ENCODE data around the gene PLXND1. TPM values are rescaled to one million over a fixed set of nuclear protein-coding genes. Genes with fewer than 3 reads are reported as not detected.

The PLXND1 gene
- total RNA-seq, 1 donor from 2014 or later = 1,753 TPM

DNA sequence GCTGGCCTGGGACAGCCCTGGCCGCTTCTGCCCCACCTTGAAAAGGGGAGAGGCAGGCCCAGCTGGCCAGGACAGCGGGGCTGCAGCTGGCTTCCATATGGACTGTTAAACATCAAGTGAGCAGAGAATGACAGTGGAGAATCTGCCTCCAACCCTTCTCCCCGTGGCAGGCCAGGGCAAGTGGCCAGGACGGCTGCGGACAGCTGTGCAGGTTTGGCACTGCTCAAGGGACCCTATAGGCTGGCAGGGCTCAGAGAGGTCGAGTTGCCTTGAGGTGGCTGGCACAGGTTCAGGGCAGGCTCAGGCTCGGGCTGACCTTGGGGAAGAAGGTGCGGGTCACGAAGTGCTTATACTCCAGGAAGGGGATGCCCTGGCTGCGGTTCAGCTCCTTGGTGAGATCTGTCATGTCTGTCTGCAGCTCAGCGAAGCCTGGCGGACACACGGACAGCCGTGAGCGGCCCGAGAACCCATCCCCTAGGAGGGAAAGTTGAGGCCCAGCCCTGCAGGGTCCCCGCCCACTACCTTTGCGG lies 39.2 kb downstream of the PLXND1 start:
- no peak overlapping the region for H3K4me3 Mint-ChIP-seq (ENCODE audit: unreplicated experiment)
- no peak overlapping the region for H3K27ac Mint-ChIP-seq (ENCODE audit: unreplicated experiment)
- H3K9me3 Mint-ChIP-seq (ENCODE audit: unreplicated experiment) = no peaks in the 10 kb centered on the region
- DNase-seq (ENCODE audit: low spot score) = no peak
- TF ChIP-seq, protein P1, sequence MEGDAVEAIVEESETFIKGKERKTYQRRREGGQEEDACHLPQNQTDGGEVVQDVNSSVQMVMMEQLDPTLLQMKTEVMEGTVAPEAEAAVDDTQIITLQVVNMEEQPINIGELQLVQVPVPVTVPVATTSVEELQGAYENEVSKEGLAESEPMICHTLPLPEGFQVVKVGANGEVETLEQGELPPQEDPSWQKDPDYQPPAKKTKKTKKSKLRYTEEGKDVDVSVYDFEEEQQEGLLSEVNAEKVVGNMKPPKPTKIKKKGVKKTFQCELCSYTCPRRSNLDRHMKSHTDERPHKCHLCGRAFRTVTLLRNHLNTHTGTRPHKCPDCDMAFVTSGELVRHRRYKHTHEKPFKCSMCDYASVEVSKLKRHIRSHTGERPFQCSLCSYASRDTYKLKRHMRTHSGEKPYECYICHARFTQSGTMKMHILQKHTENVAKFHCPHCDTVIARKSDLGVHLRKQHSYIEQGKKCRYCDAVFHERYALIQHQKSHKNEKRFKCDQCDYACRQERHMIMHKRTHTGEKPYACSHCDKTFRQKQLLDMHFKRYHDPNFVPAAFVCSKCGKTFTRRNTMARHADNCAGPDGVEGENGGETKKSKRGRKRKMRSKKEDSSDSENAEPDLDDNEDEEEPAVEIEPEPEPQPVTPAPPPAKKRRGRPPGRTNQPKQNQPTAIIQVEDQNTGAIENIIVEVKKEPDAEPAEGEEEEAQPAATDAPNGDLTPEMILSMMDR (IDR thresholded peaks at IDR 0.05; ENCODE audit: unreplicated experiment) = no peak
- H3K36me3 Mint-ChIP-seq (ENCODE audit: low read depth, unreplicated experiment) = peaks cover 55% of the 10 kb centered on the region
- H3K27me3 Mint-ChIP-seq (ENCODE audit: unreplicated experiment) = peaks cover 50% of the 10 kb centered on the region
- peaks cover 6% of the 10 kb centered on the region for H3K4me1 Mint-ChIP-seq (ENCODE audit: unreplicated experiment)

DNA sequence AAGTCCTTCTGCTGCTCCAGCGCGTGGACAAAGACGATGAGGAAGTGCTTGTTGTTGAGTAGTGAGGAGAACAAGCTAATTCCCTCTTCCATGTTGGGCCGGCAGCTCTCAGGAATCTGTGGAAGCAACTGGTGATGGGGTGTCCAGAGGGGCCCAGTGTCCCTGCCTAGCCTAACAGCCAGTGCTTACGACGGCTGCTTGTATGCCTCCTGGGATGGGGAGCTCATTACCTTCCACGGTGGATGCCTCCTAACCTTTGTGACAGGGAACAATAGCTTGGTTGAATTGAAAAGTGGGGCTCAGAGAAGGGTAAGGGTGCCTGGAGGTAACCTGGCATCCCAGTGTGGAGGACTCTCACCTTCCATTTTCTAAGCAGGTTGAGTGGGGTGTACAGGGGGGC lies 40.6 kb downstream of the PLXND1 start:
- TF ChIP-seq, protein P1 (IDR thresholded peaks at IDR 0.05; ENCODE audit: unreplicated experiment) = no peak
- Mint-ChIP-seq H3K27me3 (ENCODE audit: unreplicated experiment) (peaks cover 46% of the 10 kb centered on the region), H3K4me1 (ENCODE audit: unreplicated experiment) (peaks cover 4% of the 10 kb centered on the region), H3K9me3 (ENCODE audit: unreplicated experiment) (no peaks in the 10 kb centered on the region), H3K27ac (ENCODE audit: unreplicated experiment) (no peak overlapping the region), H3K36me3 (ENCODE audit: low read depth, unreplicated experiment) (peaks cover 51% of the 10 kb centered on the region), H3K4me3 (ENCODE audit: unreplicated experiment) (peak overlapping the region; percentile 56)
- no peak for DNase-seq (ENCODE audit: low spot score)

GRCh38 chr3:129564981-129565644 lies 41.4 kb downstream of the PLXND1 start:
- DNase-seq (ENCODE audit: low spot score) = no peak
- H3K27me3 Mint-ChIP-seq (ENCODE audit: unreplicated experiment) = peaks cover 44% of the 10 kb centered on the region
- peaks cover 52% of the 10 kb centered on the region for H3K36me3 Mint-ChIP-seq (ENCODE audit: low read depth, unreplicated experiment)
- H3K4me3 Mint-ChIP-seq (ENCODE audit: unreplicated experiment) = peak overlapping the region; percentile 56
- no peaks in the 10 kb centered on the region for H3K9me3 Mint-ChIP-seq (ENCODE audit: unreplicated experiment)
- H3K27ac Mint-ChIP-seq (ENCODE audit: unreplicated experiment) = peak overlapping the region; percentile 42
- TF ChIP-seq, protein P1 (IDR thresholded peaks at IDR 0.05; ENCODE audit: unreplicated experiment) = no peak
- peaks cover 9% of the 10 kb centered on the region for H3K4me1 Mint-ChIP-seq (ENCODE audit: unreplicated experiment)

DNA sequence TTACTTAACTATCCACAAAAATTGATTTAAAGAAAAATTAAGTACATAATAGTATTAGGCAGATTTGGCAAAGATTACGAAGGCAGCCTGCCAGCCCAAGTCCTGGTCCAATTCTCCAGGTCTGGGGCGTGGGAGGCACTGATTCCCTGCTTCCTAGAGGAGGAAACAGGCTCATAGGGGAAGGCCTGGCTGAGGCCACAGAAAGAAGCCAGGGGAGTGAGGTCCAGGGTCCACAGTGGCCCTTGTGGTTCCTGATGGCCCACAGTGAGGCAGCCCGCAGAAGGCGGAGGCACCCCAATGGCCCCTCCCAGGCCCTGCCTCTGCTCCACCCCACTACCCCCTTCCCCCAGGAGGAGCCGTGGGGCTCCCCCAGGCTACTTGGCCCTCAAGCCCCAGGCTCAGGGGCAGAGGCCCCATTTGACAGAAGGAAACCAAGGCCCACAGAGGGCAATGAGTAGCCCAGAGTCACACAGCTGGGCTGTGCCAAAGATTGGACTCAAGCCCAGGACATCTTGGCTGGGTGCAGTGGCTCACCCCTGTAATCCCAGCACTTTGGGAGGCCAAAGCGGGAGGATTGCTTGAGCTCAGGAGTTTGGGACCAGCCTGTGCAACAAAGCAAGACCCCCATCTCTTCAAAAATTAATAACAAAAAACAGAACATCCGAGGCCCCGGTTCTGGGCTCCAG lies 42.5 kb downstream of the PLXND1 start:
- TF ChIP-seq, protein P1 (IDR thresholded peaks at IDR 0.05; ENCODE audit: unreplicated experiment) = no peak
- H3K36me3 Mint-ChIP-seq (ENCODE audit: low read depth, unreplicated experiment) = peaks cover 40% of the 10 kb centered on the region
- H3K27me3 Mint-ChIP-seq (ENCODE audit: unreplicated experiment) = peaks cover 48% of the 10 kb centered on the region

GRCh38 chr3:129563332-129563731 lies 43.1 kb downstream of the PLXND1 start:
- Mint-ChIP-seq H3K9me3 (ENCODE audit: unreplicated experiment) (no peaks in the 10 kb centered on the region), H3K4me1 (ENCODE audit: unreplicated experiment) (peaks cover 10% of the 10 kb centered on the region), H3K27ac (ENCODE audit: unreplicated experiment) (peak overlapping the region; percentile 36), H3K27me3 (ENCODE audit: unreplicated experiment) (peaks cover 48% of the 10 kb centered on the region), H3K4me3 (ENCODE audit: unreplicated experiment) (peak overlapping the region; percentile 31), H3K36me3 (ENCODE audit: low read depth, unreplicated experiment) (peaks cover 34% of the 10 kb centered on the region)
- TF ChIP-seq, protein P1 (IDR thresholded peaks at IDR 0.05; ENCODE audit: unreplicated experiment) = no peak
- no peak for DNase-seq (ENCODE audit: low spot score)

More for the DNA sequence above, 42.5 kb downstream of the PLXND1 start:
- no peaks in the 10 kb centered on the region for H3K9me3 Mint-ChIP-seq (ENCODE audit: unreplicated experiment)
- H3K27ac Mint-ChIP-seq (ENCODE audit: unreplicated experiment) = no peak overlapping the region
- no peak for DNase-seq (ENCODE audit: low spot score)
- peaks cover 9% of the 10 kb centered on the region for H3K4me1 Mint-ChIP-seq (ENCODE audit: unreplicated experiment)
- H3K4me3 Mint-ChIP-seq (ENCODE audit: unreplicated experiment) = peak overlapping the region; percentile 31
